ENCODE data around the gene BNIP5. TPM values are rescaled to one million over a fixed set of nuclear protein-coding genes. Genes with fewer than 3 reads are reported as not detected.

Gene BNIP5, protein sequence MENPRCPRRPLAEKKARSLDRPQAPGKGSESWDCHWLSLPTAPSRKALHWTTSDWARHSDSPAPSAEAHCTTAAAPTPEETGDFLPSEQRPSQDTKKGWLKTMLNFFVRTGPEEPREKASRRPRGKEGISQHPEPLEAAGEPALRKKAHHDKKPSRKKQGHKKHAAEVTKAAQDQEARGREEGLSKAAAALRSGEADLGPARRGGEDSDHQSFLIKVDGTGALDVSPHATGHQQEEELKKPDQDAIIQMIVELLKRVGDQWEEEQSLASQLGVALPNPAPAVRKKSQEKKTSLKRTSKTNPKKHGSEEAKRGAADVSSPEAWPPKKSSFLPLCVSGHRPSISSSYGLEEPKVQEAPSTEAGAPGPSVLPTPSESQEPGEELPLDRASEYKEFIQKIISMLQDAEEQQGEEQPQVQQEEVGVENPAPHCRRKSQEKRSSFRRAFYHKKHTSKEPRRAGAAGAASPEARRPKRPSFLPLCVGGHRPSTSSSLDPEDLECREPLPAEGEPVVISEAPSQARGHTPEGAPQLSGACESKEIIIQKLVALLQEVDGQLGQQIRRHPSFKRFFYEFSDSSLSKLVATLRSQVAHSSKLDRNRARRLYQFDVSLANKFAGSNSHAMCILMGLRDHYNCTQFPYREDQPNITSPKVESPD
- under 0.01 TPM for total RNA-seq

DNA sequence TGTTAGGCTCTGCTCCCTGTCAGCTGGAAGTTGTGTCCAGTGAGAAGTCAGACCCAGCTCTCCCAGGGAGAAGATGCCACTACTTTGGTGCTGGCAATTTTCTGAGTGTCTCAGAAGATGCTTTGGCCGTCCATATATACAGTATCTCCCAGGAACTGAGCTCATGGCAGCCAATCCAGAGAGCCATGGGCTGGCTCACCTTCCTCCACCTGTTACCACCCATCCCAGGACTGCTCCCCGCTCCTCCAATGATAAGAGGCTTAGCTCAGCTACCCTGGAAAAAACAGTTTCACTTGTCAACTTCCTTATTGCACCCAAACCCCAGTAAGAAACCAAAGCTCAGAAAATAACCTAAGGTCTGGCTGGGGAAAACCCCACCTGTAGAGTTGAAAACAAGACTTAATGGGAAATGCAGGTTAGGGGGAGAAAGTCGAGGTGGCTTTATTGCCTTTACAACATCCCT lies at the start of gene BNIP5:
Gene BNIP5 (minus strand): TSS at position 110 of the 463 bp plus-strand sequence. CDS start 6,198 bp downstream, outside the sequence.
- FAIRE-seq (no peak), DNase-seq (ENCODE audit: low spot score in 2 of 2) (no peak)

GRCh38 chr6:36384095-36384494 lies 47.4 kb upstream of the BNIP5 start:
- DNase-seq (ENCODE audit: low spot score in 2 of 2) (no peak), FAIRE-seq (no peak)

- DNase-seq (ENCODE audit: low spot score in 2 of 2) = no peak
These were observed 46.9 kb upstream of the BNIP5 start for GRCh38 chr6:36383606-36384005.

GRCh38 chr6:36382976-36383375 lies 46.3 kb upstream of the BNIP5 start:
- FAIRE-seq (no peak), DNase-seq (ENCODE audit: low spot score in 2 of 2) (no peak)

More at GRCh38 chr6:36383606-36384005, 46.9 kb upstream of the BNIP5 start:
- FAIRE-seq = no peak

- no peak for FAIRE-seq
These were observed 45.1 kb upstream of the BNIP5 start for GRCh38 chr6:36381502-36382389.

GRCh38 chr6:36380166-36380565 lies 43.5 kb upstream of the BNIP5 start:
- FAIRE-seq = no peak
- DNase-seq (ENCODE audit: low spot score in 2 of 2) = no peak

More at GRCh38 chr6:36381502-36382389, 45.1 kb upstream of the BNIP5 start:
- DNase-seq (ENCODE audit: low spot score in 2 of 2) = no peak

- FAIRE-seq = no peak
- no peak for DNase-seq (ENCODE audit: low spot score in 2 of 2)
These were observed 42.2 kb upstream of the BNIP5 start for GRCh38 chr6:36378936-36379335.

- FAIRE-seq = no peak
- no peak for DNase-seq (ENCODE audit: low spot score in 2 of 2)
These were observed 41.7 kb upstream of the BNIP5 start for GRCh38 chr6:36378243-36378920.

DNA sequence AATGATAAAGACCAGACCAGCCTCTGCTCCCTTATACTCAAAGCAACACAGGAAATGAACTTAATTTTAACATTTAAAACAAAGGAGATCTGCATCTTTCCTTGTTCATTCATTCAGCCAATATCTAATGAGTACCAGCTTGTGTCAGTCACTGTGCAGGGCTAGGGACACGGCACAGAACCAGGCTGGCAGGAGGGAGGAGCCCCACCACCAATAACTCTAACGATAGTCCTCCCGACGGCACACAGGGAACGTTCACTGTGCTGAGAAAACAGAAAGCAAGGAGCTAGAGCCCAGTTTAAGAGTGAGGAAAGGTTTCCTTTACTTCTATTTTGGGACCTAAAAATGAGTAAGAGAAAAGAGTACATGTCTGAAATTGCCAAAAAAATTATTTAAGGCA lies 40.9 kb upstream of the BNIP5 start:
- no peak for FAIRE-seq
- no peak for DNase-seq (ENCODE audit: low spot score in 2 of 2)

GRCh38 chr6:36376742-36377141 lies 40.1 kb upstream of the BNIP5 start:
- FAIRE-seq = no peak
- no peak for DNase-seq (ENCODE audit: low spot score in 2 of 2)

DNA sequence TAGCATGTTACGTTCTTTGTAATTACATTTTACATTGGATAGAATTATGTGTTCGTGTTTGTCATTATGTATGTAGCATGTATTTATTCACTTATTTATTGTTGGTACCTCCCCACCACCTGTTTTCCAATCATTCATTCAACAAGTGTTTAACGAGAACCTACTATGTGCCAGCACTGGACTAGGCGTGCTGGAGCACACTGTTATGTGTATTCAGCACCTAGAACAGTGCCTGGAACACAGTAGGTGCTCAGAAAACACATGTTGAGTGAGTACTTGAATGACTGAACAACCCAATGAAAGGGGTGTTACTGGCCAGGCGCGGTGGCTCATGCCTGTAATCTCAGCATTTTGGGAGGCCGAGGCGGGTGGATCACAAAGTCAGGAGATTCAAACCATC lies 39.5 kb upstream of the BNIP5 start:
- DNase-seq (ENCODE audit: low spot score in 2 of 2) (no peak), FAIRE-seq (no peak)

DNA sequence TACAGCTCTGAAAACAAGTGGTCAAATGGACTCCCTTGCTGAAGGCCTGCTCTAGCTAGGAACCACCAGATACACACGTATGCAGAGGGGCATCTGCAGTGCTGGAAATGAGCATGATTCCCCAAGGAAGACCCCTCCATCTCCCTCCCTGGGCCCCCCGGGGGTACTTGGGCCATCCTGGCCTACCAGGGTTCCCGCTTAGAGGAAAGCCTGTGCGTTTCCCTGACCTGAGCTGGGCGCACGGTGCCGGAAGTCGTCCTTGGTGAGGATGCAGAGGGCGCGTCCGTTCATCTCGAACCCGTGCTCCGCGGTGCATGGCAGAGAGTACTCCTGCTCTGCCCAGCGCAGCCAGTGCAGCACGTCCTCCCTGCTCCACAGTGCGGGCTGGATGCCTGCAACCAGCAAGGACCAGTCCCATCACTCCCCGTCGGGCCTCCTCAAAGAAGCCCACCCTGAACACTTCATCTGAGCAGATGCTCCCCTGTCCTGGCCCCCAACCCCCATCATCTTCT lies 39.0 kb upstream of the BNIP5 start:
- no peak for DNase-seq (ENCODE audit: low spot score in 2 of 2)
- FAIRE-seq = no peak

DNA sequence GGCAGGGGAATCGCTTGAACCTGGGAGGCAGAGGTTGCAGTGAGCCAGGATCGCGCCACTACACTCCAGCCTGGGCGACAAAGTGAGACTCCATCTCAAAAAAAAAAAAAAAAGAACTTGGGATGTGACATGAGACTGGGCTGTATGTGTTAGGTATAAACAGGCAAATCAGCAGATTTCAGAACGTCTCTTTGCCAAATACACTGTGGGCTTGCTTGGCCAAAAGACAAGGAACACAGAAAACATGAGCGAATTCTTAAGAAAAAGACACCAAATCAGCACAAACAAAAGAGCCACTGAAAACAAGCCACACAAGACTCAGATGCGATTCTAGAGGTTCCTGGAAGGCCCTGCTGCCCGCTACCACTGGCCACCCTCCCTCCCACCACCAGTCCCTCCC lies 38.3 kb upstream of the BNIP5 start:
- DNase-seq (ENCODE audit: low spot score in 2 of 2) (no peak), FAIRE-seq (no peak)

DNA sequence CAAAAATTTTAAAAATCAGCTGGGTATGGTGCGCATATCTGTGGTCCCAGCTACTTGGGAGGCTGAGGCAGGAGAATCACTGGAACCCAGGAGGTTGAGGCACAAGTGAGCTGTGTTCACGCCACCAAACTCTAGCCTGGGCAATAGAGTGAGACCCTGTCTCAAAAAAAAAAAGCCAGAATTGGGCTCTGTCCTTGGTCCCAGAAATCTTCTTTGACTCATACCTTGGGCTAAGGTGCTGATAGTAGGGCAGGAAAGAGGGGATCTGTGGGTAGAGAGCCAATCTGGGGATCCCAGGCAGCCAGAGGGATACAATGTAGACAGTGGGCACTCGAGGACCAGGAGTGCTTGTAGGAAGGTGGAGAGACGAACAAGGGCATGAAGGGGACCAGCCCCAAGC lies 37.5 kb upstream of the BNIP5 start:
- DNase-seq (ENCODE audit: low spot score in 2 of 2) = no peak

DNA sequence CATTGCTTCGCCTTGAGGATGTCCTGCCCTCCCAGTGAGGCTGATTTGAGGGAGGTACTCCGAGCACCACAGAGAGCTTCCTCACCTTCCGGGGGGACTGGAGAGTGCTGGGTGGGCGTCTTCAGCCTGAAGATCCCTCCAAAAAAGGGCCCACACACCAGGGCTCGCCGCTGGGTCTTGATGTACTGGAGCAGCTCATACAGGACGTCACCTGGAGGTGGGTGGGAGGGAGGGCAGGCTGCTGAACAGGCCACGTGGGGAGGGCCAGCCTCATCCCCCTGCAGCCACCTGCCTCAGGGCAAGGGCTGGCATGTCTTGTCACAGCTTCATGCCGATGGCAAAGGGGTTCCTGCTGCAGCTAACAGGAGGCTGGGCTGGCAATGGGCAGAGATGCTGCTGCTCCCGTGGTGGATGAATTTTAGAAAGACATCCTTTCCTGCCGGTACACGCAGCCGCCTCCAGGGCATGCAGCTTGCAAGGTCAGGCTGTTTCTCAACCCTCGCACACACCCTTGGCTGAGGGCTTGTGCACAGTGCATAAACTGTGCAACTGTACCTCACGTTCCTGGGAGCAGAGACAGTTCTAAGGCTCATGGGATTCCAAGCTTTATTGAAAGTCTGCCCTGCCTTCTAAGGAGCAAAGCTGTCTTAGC lies 36.8 kb upstream of the BNIP5 start:
- DNase-seq (ENCODE audit: low spot score in 2 of 2) (no peak), FAIRE-seq (no peak)

More for the DNA sequence above, 37.5 kb upstream of the BNIP5 start:
- FAIRE-seq = no peak

GRCh38 chr6:36372088-36372487 lies 35.4 kb upstream of the BNIP5 start:
- no peak for DNase-seq (ENCODE audit: low spot score in 2 of 2)
- FAIRE-seq = no peak

DNA sequence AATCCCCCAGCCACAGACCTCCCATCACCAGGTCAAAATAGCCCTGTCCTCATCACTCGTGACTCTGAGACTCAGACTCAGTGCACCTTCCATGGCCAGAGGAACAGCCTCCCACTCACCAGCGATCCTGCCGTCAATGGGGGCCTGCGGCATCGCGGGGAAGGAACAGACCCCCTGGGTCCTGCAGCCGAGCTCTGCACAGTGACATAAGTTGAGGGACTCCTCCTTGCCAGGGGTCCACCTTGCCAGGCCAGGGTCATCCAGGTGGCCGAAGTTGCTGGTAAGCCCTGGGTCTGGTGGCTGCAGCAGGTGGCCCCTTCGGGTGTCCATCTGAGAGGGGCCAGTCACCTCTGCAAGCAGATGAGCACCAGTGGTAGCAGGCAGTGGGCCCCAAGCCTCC lies 34.5 kb upstream of the BNIP5 start:
- FAIRE-seq (no peak), DNase-seq (ENCODE audit: low spot score in 2 of 2) (no peak)

GRCh38 chr6:36370638-36371037 lies 34.0 kb upstream of the BNIP5 start:
- DNase-seq (ENCODE audit: low spot score in 2 of 2) = no peak
- FAIRE-seq = no peak

Measured in frontal cortex (tissue), 4 donors.